HG03025 (cell line): Measurements from ENCODE around the gene EMC6.
A peak's percentile ranks its signal among the peaks of the same experiment; 100 is the strongest.

Experiments
- ATAC-seq: cut with Tn5 transposase; IDR thresholded peaks from one replicate; pipeline ENCODE4 v1.9.1; 2021; ENCODE audit warnings: mild to moderate bottlenecking, moderate library complexity; ENCODE audit not compliant: unreplicated experiment, low FRiP score

Gene EMC6

GRCh38 chr17:3655766-3656165 is 12.8 kb upstream of the EMC6 start:
- no peak for ATAC-seq

DNA sequence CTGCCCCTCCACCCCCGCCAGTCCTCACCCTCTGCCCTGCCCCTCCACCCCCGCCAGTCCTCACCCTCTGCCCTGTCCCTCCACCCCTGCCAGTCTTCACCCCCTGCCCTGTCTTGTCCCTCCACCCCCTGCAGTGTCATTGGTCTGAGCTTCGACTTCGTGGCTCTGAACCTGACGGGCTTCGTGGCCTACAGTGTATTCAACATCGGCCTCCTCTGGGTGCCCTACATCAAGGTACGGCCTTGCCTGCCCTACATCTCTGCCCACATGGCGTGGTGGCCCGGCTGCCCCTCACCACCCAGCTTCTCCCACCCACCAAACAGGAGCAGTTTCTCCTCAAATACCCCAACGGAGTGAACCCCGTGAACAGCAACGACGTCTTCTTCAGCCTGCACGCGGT is 12.3 kb upstream of the EMC6 start:
- ATAC-seq: no peak

GRCh38 chr17:3656755-3657587 is 11.6 kb upstream of the EMC6 start:
- ATAC-seq: no peak

DNA sequence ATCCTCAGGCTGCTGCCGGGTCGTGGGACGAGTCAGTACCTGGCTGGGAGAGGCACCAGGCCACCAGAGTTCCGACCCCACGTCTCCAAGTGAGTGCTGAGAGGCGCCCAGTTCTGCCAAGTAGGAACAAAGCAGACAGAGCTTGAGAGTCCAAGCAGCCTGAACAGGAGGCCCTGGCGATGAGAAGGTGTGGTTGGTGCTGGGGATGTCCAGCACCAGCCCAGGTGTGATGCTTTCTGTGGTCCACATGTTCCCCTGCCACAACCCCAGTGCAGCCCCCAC is 11.1 kb upstream of the EMC6 start:
- no peak for ATAC-seq

DNA sequence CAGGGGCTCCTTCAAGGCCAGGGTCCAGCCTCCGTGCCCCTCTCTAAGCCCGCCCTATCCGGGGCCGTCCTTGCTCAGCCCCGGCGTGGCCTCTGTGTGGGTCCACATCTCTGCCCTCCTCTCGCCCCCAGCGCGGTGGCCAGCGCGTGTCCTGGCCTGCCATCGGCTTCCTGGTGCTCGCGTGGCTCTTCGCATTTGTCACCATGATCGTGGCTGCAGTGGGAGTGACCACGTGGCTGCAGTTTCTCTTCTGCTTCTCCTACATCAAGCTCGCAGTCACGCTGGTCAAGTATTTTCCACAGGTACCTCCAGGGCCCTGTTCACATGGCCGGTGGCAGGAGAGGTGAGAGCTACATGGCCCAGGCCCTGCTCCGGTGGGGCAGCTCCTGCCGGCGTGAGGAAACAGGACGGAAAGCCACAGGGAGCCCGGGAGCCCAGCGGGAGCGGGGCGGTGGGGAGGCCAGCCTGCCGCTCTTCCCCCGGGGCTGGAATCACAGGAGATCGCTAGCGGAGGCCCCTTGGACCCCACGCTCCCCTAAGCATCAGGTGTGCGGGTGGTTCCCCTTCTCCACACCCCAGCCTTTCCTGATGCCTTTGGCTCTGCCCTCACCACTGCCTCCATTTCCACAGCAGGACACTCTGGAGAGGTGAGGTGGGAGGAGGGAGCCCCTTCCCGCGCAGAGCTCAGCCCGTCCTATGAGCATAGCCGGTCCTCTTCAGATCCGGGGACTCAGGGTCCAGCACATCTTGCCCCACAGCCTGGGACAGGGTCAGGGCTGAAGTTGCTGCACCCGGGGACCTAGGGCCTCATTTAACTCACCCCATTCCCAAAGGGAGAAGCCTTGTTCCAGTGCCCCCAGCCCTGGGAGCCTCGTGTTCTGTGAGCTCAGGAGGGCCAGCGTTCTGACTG is 10.5 kb upstream of the EMC6 start:
- no peak for ATAC-seq

DNA sequence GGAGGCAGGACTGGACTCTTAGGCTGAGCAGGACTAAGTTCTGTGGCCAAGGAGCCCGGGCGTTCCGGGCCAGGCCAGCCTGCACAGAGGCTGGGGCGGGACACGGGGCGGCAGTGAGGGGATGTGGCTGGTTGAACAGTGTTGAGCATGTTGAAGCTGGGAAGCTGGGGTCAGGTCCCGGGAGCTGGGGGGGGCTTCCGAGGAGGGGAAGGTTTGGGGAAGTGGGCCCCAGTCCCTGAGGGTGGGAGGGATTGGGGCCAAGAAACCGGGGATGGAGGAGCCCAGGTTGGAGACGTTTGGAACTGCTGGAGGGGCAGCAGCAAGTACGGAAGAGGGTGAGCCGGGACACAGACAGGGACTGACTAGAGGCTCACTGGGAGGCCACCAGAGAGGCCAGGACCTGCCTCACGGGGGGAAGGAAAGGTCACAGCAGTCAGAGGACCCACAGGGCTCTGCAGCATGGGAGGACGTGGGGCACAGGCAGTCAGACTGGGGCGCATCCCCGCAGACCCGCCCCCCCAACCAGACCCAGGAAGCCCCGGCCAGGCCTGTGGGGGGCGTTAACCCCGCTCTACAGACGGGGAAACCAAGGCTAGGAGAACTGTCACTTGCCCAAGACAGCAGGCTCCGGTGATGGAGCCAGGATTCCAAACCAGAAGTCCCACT is 9.7 kb upstream of the EMC6 start:
- no peak for ATAC-seq

GRCh38 chr17:3659541-3660111 is 9.0 kb upstream of the EMC6 start:
- ATAC-seq: no peak

DNA sequence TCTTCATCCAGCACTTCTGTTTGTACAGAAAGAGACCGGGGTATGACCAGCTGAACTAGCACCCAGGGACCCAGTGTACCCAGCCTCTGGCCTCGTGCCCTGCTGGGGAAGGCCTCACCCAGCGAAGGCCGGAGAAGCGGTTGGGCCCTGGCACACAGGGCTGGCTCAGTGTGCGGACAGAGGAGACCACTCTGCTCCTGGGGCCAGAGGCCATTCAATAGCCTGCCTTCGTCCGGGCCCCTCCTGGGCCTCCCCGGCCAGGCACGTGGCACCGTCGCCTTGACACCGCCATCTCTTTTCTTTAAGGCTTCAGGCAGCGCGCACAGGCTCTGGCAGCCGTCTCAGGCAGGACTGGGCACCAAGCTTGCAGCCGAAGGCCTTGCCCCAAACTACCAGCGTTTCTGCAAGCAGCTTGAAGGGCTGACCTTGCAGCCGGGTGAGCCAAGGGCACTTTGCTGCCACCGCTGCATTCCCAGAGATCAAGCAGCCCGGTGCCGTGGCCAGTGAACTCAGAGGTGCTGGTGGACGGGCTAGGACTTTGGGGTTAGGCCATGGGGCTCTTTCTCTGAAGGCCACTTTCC is 8.2 kb upstream of the EMC6 start:
- no peak for ATAC-seq

DNA sequence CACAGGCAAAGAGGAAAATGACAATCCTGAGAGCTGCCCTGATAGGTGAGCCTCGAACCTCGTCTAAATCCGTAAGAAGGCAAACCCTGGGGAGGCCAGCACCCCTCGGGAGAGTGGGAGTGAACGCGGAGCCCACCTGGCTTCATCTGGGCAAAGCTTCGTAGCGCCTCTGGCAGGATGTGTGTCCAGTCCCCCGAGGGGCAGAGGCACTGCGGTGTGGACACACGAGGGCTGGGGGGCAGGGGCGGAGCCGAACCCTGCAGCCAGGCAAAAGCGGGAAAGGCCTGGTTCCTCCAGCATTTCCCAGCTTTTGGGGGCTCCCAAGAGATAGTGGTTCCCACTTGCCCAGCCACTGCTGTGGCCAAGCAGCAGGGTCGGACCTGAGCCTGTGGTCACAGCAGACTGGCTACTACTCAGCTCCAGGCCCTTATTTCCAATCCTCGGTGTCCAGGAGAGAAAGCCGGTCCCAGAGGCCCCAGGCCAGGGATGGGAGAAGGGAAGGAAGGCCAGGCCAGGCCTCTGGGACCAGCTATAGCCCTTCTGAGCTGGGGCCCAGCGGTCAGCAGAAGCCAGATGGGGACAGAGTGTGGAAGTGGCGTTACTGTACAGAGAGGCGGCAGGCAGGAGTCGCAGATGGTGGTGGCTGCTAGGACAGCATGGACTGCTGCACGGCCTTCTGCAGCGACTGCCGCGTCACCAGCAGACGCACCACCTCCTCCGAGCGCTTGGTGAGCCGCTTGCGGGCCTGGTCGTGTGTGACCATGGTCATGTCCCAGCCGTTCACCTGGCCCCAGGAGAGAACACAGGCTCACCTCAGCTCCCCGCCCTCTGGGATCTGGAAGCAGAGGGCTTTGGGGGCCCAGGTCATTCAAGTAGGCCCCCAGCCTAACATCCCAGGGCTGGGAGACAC is 5.3 kb upstream of the EMC6 start:
- no peak for ATAC-seq

DNA sequence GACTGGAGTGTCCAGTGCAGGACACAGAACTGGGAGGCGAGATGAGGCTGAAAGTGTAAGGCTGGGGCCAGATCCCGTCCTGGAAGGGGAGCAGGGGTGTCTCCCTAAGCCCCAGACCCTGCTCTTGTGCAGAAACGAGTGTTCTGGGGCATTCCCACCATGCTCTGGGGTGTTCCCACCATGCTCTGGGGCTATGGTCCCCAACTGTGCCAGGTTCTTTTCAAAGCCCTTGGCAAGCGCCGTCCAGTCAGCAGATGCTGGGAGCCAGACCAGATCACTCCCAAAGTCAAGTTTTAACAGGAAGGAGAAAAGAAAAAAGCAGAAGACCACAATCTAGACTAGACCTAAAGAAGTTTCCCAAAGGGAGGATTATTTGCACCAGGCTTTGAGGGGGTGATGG is 2.8 kb upstream of the EMC6 start:
- ATAC-seq: no peak

DNA sequence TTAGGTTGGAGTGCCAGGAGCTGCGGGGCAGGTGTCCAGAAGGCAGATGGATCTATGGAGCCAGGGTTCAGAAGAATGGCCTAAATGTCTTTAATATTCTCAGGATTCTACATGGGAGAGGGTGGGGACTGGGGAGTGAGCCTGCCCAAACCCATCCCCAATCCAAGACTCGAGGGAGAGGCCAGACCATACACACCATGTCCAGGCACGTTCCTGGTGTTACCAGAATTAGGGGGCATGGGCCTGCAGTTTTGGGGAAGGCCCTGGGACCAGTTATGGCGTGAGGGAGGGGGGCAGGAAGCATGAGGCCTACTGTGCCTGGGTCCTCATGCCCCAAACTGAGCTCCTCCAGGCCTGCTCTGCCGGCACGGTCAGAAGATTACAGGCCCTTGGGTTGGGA is 2.1 kb upstream of the EMC6 start:
- no peak for ATAC-seq

- ATAC-seq: peak; percentile 12
These were observed 990 bp upstream of the EMC6 start for GRCh38 chr17:3667366-3668278.

GRCh38 chr17:3669085-3669347 is 404 bp downstream of the EMC6 start:
- ATAC-seq: peak; percentile 15

DNA sequence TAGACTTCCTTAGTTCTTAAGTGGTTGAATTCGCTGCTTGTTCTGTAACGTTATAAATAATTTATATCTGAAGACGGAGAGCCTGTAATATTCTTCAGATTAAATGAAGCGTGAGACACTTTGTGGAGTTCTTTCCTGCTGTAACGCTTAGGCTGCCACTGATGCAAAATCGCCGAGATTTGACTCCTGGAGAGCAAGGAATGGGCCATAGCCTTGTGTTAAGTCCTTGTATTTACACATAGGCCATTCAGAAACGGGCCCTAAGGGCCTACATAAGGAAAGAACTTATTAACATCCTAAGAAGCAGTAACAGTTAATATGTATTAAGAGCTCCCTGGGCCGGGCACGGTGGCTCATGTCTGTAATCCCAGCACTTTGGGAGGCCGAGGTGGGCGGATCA is 936 bp downstream of the EMC6 start:
- no peak for ATAC-seq

GRCh38 chr17:3672571-3672970 is 4.0 kb downstream of the EMC6 start:
- ATAC-seq: no peak

GRCh38 chr17:3675886-3676285 is 7.3 kb downstream of the EMC6 start:
- ATAC-seq: no peak

DNA sequence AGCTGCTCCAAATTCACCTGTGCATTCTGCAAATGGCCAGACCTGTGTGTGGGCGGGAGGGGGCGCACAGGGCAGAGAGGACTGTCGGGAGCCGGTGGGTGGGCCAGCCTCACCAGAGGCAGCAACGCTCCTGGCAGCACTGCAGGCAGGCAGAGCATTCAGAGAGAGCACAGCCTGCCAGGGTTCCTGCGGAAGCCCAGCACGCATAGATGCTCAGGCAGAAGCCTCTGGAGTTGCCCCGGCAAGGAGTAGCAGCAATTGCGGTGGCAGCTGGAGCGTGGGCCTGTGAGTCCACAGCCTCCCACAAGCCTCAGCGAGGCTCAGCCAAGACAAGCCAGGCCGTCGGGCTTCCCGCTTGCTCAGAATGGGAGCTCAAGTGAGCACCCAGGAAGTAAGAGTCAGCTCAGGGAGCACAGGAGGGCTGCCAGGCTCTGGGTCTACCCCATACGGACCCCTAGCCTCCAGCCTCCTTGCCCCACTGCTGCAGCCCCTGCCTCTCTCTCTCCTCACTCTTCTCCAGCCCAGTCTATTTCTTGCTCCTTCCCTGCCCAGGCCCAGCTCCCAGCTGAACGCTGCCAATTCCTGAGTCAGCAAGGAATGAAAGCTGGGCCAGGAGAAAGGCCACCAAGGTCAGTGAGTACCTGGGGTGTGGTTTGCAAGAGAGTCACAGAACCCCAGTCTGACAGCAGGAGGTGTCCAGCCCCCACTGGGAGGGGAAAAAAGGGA is 9.6 kb downstream of the EMC6 start:
- ATAC-seq: no peak

GRCh38 chr17:3678821-3679530 is 10.4 kb downstream of the EMC6 start:
- no peak for ATAC-seq
